H9 (cell line): Measurements from ENCODE around the gene PXYLP1. TPM values are rescaled to one million over a fixed set of nuclear protein-coding genes. Genes with fewer than 3 reads are reported as not detected.

ENCODE experiments used
- DNase-seq: peaks from one replicate; pipeline ENCODE4 v3.0.0-alpha.2; 2017
- H2AFZ ChIP-seq: one replicate; pipeline ENCODE4 v1.6.1; 2013; ENCODE audit warnings: mild to moderate bottlenecking, low read length, control low read depth, moderate library complexity
- H2AK5ac ChIP-seq: 2 replicates; pipeline ENCODE4 v1.6.1; 2013; ENCODE audit warnings: low read length, control low read depth, mixed read lengths; ENCODE audit not compliant: insufficient read length
- H2BK120ac ChIP-seq: one replicate; pipeline ENCODE4 v1.6.1; 2013; ENCODE audit warnings: low read depth, mild to moderate bottlenecking, low read length, control low read depth, inconsistent platforms; ENCODE audit not compliant: poor library complexity, severe bottlenecking
- H2BK12ac ChIP-seq: 2 replicates; pipeline ENCODE4 v1.6.1; 2013; ENCODE audit warnings: low read length, control low read depth, mixed read lengths, low read depth; ENCODE audit not compliant: insufficient read length
- H2BK15ac ChIP-seq: 2 replicates; pipeline ENCODE4 v1.6.1; 2013; ENCODE audit warnings: low read depth, low read length, control low read depth
- H2BK20ac ChIP-seq: one replicate; pipeline ENCODE4 v1.6.1; 2013; ENCODE audit warnings: low read depth, mild to moderate bottlenecking, low read length, control low read depth, inconsistent platforms; ENCODE audit not compliant: poor library complexity, severe bottlenecking
- H2BK5ac ChIP-seq: 2 replicates; pipeline ENCODE4 v1.6.1; 2013; ENCODE audit warnings: low read length, control low read depth, mixed read lengths; ENCODE audit not compliant: insufficient read length
- H3K14ac ChIP-seq: 2 replicates; pipeline ENCODE4 v1.6.1; 2013; ENCODE audit warnings: low read length, control low read depth; ENCODE audit not compliant: insufficient read depth
- H3K18ac ChIP-seq: 2 replicates; pipeline ENCODE4 v1.6.1; 2013; ENCODE audit warnings: low read depth, mild to moderate bottlenecking, mixed read lengths, low read length, control low read depth; ENCODE audit not compliant: insufficient read length
- H3K23ac ChIP-seq: 2 replicates; pipeline ENCODE4 v1.6.1; 2013; ENCODE audit warnings: low read length, control low read depth, mixed read lengths, low read depth; ENCODE audit not compliant: insufficient read length
- H3K23me2 ChIP-seq: 2 replicates; pipeline ENCODE4 v1.6.1; 2013; ENCODE audit warnings: low read depth, mild to moderate bottlenecking, mixed read lengths, low read length, control low read depth; ENCODE audit not compliant: insufficient read length, poor library complexity, severe bottlenecking
- H3K27ac ChIP-seq: 2 replicates; pipeline ENCODE4 v1.5.1; 2013; ENCODE audit warnings: low read length, control low read depth, mixed read lengths, low read depth; ENCODE audit not compliant: insufficient read length
- H3K27me3 ChIP-seq: 2 replicates; pipeline ENCODE4 v1.6.1; 2013; ENCODE audit warnings: low read length, control low read depth, inconsistent platforms; ENCODE audit not compliant: insufficient read depth
- H3K4ac ChIP-seq: 2 replicates; pipeline ENCODE4 v1.6.1; 2013; ENCODE audit warnings: low read depth, mild to moderate bottlenecking, control low read depth, inconsistent platforms, low read length, moderate library complexity
- H3K4me1 ChIP-seq: 2 replicates; pipeline ENCODE4 v1.6.1; 2013; ENCODE audit warnings: low read length, control low read depth, inconsistent platforms; ENCODE audit not compliant: insufficient read depth
- H3K4me2 ChIP-seq: 2 replicates; pipeline ENCODE4 v1.6.1; 2013; ENCODE audit warnings: low read length, control low read depth, mixed read lengths; ENCODE audit not compliant: insufficient read length, insufficient read depth
- H3K56ac ChIP-seq: 2 replicates; pipeline ENCODE4 v1.6.1; 2013; ENCODE audit warnings: low read depth, mild to moderate bottlenecking, mixed read lengths, low read length, control low read depth; ENCODE audit not compliant: insufficient read length
- H3K79me1 ChIP-seq: 2 replicates; pipeline ENCODE4 v1.6.1; 2013; ENCODE audit warnings: low read depth, mild to moderate bottlenecking, moderate library complexity, low read length, control low read depth, inconsistent platforms; ENCODE audit not compliant: insufficient read depth, poor library complexity, severe bottlenecking
- H3K79me2 ChIP-seq: 2 replicates; pipeline ENCODE4 v1.6.1; 2013; ENCODE audit warnings: low read length, control low read depth, inconsistent platforms; ENCODE audit not compliant: insufficient read depth
- H3K9ac ChIP-seq: 2 replicates; pipeline ENCODE4 v1.6.1; 2013; ENCODE audit warnings: low read length, control low read depth, mixed read lengths; ENCODE audit not compliant: insufficient read length; ENCODE audit errors: extremely low read depth
- H3K9me3 ChIP-seq: one replicate; pipeline ENCODE4 v1.6.1; 2013; ENCODE audit warnings: low read depth, low read length, inconsistent platforms; ENCODE audit not compliant: control insufficient read depth
- H3T11ph ChIP-seq: one replicate; pipeline ENCODE4 v1.6.1; 2013; ENCODE audit warnings: mild to moderate bottlenecking, low read length, control low read depth, inconsistent platforms
- H4K20me1 ChIP-seq: one replicate; pipeline ENCODE4 v1.6.1; 2013; ENCODE audit not compliant: control insufficient read depth, insufficient read length, insufficient read depth
- H4K5ac ChIP-seq: 2 replicates; pipeline ENCODE4 v1.6.1; 2013; ENCODE audit warnings: low read depth, mild to moderate bottlenecking, mixed read lengths, low read length, control low read depth; ENCODE audit not compliant: insufficient read length
- H4K8ac ChIP-seq: replicated peaks from 2 replicates; pipeline ENCODE4 v1.6.1; 2013; ENCODE audit warnings: low read length, control low read depth, mixed read lengths, low read depth; ENCODE audit not compliant: insufficient read length
- H4K91ac ChIP-seq: 2 replicates; pipeline ENCODE4 v1.6.1; 2013; ENCODE audit warnings: low read depth, mild to moderate bottlenecking, moderate library complexity, mixed read lengths, low read length, control low read depth; ENCODE audit not compliant: insufficient read length
- H3K27ac Mint-ChIP-seq, 3 experiments: 2 replicates in 2 of 3; 3 replicates in 1 of 3; pipeline ENCODE4 v1.8.0; 2020 to 2021; ENCODE audit warnings: mixed read lengths in 3 of 3, mild to moderate bottlenecking in 1 of 3, moderate library complexity in 1 of 3
- H3K27me3 Mint-ChIP-seq: 2 replicates; pipeline ENCODE4 v1.8.0; 2021; ENCODE audit warnings: low read depth, mild to moderate bottlenecking, moderate library complexity, mixed read lengths
- H3K36me3 Mint-ChIP-seq, 3 experiments: 2 replicates in 2 of 3; 3 replicates in 1 of 3; pipeline ENCODE4 v1.8.0; 2020 to 2021; ENCODE audit warnings: low read depth in 3 of 3, mixed read lengths in 3 of 3; ENCODE audit not compliant: insufficient read depth in 1 of 3
- H3K4me1 Mint-ChIP-seq, 2 experiments: 2 replicates each; pipeline ENCODE4 v1.8.0; 2020; ENCODE audit warnings: mixed read lengths in 2 of 2
- H3K4me3 Mint-ChIP-seq, 2 experiments: 2 replicates in 1 of 2; 3 replicates in 1 of 2; pipeline ENCODE4 v1.8.0; 2020 to 2021; ENCODE audit warnings: mild to moderate bottlenecking in 2 of 2, mixed read lengths in 2 of 2, moderate library complexity in 1 of 2
- H3K9me3 Mint-ChIP-seq, 2 experiments: 2 replicates in 1 of 2; 3 replicates in 1 of 2; pipeline ENCODE4 v1.8.0; 2020; ENCODE audit warnings: mild to moderate bottlenecking in 2 of 2, mixed read lengths in 2 of 2, moderate library complexity in 1 of 2
- CTCF ChIP-seq: fragments of 200-600 bp; sonication (generic); conservative IDR thresholded peaks from 3 replicates; pipeline ENCODE4 v1.8.0; 2021; ENCODE audit warnings: antibody characterized with exemption, mild to moderate bottlenecking
- WGBS: extraction: QIAGEN DNeasy Blood & Tissue Kit; methylation state at CpG from one replicate; pipeline ENCODE4 v1.1.7; 2013; ENCODE audit warnings: missing lambda C conversion rate, low lambda C conversion rate, mixed read lengths; ENCODE audit not compliant: insufficient read length; ENCODE audit errors: extremely low coverage; 5-methylcytosine and 5-hydroxymethylcytosine counted together
- total RNA-seq: library from RNA; stranded (reverse); gene quantifications from 2 replicates; pipeline ENCODE4 v1.2.1, GENCODE V29; 2021

The PXYLP1 gene
- total RNA-seq, 1 experiment from 2014 or later, result 17.9 TPM

GRCh38 chr3:141280690-141281089 lies 49.1 kb downstream of the PXYLP1 start:
- Mint-ChIP-seq H3K4me1 (peaks cover 2 to 3% of the 10 kb centered on the region in 2 experiments; a peak in 1 of 4 replicates), H3K4me3 (no peak overlapping the region), H3K27ac (no peak overlapping the region), H3K9me3 (no peaks in the 10 kb centered on the region; a peak in 1 of 5 replicates), H3K36me3 (peaks cover 0 to 18% (median 11%) of the 10 kb centered on the region in 3 experiments; a peak in 6 of 7 replicates), H3K27me3 (no peaks in the 10 kb centered on the region)
- Histone ChIP-seq H3K4ac (no peak overlapping the region), H3K4me2 (no peak overlapping the region), H2BK15ac (no peak overlapping the region), H4K8ac (no peak overlapping the region), H3K27ac (no peak overlapping the region), H2BK120ac (no peak overlapping the region), H2BK20ac (no peak overlapping the region), H4K5ac (no peak overlapping the region), H3K79me2 (no peaks in the 10 kb centered on the region), H4K91ac (no peak overlapping the region), H3K79me1 (no peaks in the 10 kb centered on the region), H3K9me3 (no peaks in the 10 kb centered on the region), H3K9ac (no peak overlapping the region), H3K27me3 (no peaks in the 10 kb centered on the region), H2BK12ac (no peak overlapping the region), H4K20me1 (no peaks in the 10 kb centered on the region), H3K4me1 (no peaks in the 10 kb centered on the region), H2BK5ac (no peak overlapping the region), H2AK5ac (no peak overlapping the region), H3K18ac (no peak overlapping the region), H3K23me2 (no peaks in the 10 kb centered on the region), H2AFZ (no peak overlapping the region), H3K14ac (no peak overlapping the region), H3K56ac (no peak overlapping the region), H3T11ph (no peak overlapping the region), H3K23ac (no peak overlapping the region)
- no peak for DNase-seq
- TF ChIP-seq CTCF, result no peak
- no CpG with 5 or more reads among the region's 4 CpGs for WGBS
